ENCODE data around the gene HOXC6. TPM values are rescaled to one million over a fixed set of nuclear protein-coding genes. Genes with fewer than 3 reads are reported as not detected.

Gene HOXC6
- total RNA-seq, 1 donor, result 1.7 TPM

DNA sequence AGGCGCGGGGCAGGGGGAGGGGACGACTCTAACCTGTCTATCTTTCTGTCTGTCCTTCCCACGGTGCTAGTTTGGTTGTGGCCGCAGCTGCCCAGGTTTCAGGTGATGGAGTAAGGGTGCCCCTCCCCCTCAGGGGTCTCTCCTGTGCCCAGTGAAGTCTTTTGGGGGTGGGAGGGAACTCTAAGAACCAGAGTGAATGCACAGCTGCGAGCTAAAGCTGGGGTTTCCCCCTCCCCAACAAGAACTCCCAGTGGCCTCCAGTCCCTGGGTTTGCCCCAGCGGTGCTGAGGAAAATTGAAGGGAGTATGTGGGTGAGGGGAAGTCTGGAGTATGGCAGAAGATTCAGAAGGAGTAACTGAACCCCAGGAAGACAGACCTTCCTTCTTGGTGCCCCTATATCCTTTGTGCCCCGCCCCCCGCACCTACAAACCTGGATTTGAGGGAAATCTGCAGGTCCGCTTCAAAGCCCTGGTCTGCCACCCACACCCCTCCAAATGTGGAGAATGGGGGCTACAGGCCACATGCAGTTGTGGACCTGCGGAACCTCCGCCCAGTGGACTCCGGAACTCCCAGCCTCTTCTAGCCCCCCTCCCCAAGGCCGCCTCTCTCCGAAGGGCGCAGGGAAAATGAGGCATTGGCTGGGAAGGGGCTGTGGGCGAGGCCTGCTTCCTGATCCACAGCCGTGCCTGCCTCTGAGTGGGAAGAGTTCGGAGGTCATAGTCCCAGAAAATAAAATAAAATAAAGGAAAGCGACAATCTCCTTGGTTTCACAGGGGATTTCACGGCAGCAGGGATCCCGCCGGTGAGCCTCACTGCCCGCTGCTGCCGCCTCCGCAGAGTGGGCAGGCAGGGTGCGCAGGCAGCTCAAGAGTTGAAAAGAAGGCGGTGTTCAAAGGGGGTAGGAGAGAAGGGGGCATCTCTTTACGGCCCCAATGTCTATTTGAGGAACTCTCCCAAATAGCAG, 31.7 kb upstream of the HOXC6 start:
- TF ChIP-seq, protein P1, sequence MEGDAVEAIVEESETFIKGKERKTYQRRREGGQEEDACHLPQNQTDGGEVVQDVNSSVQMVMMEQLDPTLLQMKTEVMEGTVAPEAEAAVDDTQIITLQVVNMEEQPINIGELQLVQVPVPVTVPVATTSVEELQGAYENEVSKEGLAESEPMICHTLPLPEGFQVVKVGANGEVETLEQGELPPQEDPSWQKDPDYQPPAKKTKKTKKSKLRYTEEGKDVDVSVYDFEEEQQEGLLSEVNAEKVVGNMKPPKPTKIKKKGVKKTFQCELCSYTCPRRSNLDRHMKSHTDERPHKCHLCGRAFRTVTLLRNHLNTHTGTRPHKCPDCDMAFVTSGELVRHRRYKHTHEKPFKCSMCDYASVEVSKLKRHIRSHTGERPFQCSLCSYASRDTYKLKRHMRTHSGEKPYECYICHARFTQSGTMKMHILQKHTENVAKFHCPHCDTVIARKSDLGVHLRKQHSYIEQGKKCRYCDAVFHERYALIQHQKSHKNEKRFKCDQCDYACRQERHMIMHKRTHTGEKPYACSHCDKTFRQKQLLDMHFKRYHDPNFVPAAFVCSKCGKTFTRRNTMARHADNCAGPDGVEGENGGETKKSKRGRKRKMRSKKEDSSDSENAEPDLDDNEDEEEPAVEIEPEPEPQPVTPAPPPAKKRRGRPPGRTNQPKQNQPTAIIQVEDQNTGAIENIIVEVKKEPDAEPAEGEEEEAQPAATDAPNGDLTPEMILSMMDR (IDR thresholded peaks at IDR 0.05; ENCODE audit: insufficient read depth, low read depth, low read length), result no peak
- H3K4me3 ChIP-seq (ENCODE audit: low read depth, low read length), result peak overlapping the region; percentile 60
- DNase-seq (ENCODE audit: low read depth), result no peak

DNA sequence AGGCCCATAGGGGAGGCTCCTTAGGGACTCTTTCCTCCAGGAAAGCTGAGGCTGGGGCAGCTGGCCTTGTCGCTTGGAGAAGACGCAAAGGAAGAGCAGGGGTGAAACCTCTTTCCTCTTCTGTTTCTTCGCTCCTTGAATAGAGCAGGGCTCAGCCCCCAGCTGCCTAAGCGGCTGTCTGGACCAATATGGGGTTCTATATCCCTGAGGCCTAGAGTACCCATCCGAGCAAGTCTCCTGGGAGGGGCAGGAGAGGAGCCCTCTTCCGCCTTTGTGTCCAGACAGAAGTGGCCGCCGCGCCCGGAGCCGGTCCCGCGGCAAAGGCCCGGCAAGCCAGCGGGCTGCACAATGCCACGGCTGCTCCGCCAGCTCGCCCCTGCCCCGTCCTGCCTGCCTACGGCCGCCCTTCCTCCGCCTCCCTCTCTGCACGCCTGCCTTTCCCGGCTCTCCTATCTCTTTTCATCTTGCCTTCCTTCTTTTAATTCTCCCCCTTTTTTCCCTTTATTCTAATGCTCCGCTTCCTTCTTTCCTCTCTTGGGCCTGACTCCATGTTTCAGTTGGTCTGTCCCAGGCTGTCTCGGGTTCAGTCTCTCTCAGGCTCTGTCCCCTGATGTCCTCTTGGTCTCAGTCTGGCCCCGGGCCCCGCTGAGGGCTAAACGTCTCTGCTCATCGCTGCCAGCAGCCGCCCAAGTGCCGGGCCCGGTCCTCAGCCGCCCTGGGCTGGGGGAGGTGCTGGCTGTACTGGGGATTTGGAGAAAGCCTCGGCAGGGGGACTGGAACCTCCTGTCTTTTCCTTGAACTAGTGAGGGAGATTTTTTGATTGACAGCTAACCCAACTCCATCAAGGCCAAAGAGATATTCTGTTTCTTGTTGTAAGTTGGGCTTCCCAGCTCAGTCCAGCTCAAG, 30.8 kb upstream of the HOXC6 start:
- TF ChIP-seq, protein P1 (IDR thresholded peaks at IDR 0.05; ENCODE audit: insufficient read depth, low read depth, low read length), result no peak
- H3K4me3 ChIP-seq (ENCODE audit: low read depth, low read length), result peak overlapping the region; percentile 30
- DNase-seq (ENCODE audit: low read depth), result no peak

DNA sequence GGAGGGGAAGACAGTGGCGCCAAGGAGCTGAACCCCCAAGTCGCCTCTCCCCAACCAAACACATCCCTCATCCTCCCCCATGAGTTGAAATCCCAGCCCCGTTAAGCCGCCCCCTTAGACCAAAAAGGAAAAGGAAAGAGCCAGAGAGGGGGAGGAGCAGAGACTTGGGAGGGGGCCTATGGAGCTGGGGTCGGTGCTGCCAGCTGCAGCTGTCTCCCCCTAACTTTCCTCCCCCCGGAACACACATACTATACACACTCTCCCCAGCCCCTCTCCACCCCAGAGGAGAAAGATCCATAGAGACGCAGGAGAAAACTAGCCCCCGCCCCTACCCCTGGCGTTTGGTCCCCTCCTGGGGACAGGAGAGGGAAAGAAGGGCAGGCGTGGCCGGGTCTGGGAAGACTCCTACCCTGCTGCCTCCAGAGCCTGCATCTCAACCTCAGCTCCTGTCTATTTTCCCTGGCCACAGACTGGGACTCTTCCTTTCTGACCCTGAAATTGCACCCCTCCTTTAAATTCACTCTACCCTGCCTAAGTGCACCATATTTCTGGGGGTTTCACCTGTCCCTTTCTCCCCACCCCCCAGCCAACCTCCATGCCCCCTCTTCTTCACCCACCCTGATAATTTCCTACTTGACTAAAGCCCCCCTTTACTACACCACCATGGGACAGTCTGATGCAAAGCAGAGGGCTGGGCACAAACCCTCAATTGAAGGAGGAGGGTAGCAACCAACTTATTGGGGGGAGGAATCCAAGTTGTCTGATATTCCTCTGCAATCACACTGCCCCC, 29.9 kb upstream of the HOXC6 start:
- TF ChIP-seq, protein P1 (IDR thresholded peaks at IDR 0.05; ENCODE audit: insufficient read depth, low read depth, low read length), result no peak
- DNase-seq (ENCODE audit: low read depth), result no peak
- H3K4me3 ChIP-seq (ENCODE audit: low read depth, low read length), result peak overlapping the region; percentile 83

DNA sequence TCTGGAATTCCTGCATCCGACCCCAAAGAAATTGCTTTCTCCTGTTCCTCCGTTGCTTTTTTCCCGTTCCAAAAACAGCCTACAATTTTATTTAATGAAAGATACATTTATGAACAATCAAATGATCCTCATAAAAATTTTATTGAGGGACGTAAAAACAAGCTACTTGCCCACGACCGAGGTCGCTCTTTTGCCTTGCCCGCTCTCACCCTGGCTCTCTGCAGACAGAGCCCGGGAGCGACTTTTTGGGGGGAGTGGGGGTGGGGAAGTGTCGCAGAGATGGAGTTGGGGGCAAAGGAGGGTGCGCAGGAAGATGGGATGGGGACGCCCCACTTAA, 29.4 kb upstream of the HOXC6 start:
- no peak for DNase-seq (ENCODE audit: low read depth)
- H3K4me3 ChIP-seq (ENCODE audit: low read depth, low read length), result peak overlapping the region; percentile 83
- TF ChIP-seq, protein P1 (IDR thresholded peaks at IDR 0.05; ENCODE audit: insufficient read depth, low read depth, low read length), result peak; percentile 3

DNA sequence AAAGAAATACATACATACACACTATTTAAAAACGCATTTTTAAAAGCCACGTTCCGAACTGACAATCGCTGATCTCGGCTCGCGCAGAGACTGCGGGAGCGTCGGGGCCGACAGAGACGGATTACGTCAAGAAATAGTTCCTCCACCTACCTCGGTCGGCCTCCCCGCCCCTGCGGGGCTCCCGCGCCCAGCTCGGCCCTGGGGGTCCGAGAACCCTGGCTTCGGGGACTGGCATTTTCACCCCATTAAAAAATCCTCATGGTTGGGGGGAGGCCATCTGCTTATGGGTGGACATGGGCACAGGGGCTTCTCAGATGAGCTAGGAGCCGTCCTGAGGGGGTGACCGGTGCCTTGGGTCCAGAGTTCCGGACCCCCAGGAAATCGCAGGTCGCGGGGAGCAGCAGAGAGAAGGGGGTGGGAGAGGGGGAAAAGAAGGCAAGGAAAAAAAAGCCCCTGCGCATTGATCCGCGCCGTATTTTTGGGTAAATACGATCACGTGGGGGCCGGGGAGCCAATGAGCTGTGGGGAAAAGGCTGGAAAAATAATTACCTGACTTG, 28.6 kb upstream of the HOXC6 start:
- TF ChIP-seq, protein P1 (IDR thresholded peaks at IDR 0.05; ENCODE audit: insufficient read depth, low read depth, low read length), result no peak
- peak overlapping the region; percentile 83 for H3K4me3 ChIP-seq (ENCODE audit: low read depth, low read length)
- peak; percentile 89 for DNase-seq (ENCODE audit: low read depth)

Data from fibroblast of villous mesenchyme (primary cell).